B cell (primary cell): ENCODE measurements around the gene PPP1R14C.

Source experiments
- CTCF ChIP-seq: fragments of 200-600 bp; IDR thresholded peaks from one replicate; pipeline ENCODE4 v1.8.0; 2022; ENCODE audit warnings: antibody characterized with exemption, mild to moderate bottlenecking
- EZH2 ChIP-seq: IDR thresholded peaks from 2 replicates; pipeline ENCODE4 v1.6.1; 2012; ENCODE audit warnings: borderline replicate concordance, low read depth, mild to moderate bottlenecking, moderate library complexity, low read length; ENCODE audit not compliant: insufficient read depth, poor library complexity, severe bottlenecking

GRCh38 chr6:150256618-150257272 is 113.9 kb downstream of the PPP1R14C start:
- TF ChIP-seq CTCF: no peak
- no peak for TF ChIP-seq EZH2
